ENCODE results near the gene GALNTL6. TPM values are rescaled to one million over a fixed set of nuclear protein-coding genes. Genes with fewer than 3 reads are reported as not detected.
A peak's percentile ranks its signal among the peaks of the same experiment; 100 is the strongest.

The GALNTL6 gene
- total RNA-seq, 1 donor from 2014 or later = 0.13 TPM

DNA sequence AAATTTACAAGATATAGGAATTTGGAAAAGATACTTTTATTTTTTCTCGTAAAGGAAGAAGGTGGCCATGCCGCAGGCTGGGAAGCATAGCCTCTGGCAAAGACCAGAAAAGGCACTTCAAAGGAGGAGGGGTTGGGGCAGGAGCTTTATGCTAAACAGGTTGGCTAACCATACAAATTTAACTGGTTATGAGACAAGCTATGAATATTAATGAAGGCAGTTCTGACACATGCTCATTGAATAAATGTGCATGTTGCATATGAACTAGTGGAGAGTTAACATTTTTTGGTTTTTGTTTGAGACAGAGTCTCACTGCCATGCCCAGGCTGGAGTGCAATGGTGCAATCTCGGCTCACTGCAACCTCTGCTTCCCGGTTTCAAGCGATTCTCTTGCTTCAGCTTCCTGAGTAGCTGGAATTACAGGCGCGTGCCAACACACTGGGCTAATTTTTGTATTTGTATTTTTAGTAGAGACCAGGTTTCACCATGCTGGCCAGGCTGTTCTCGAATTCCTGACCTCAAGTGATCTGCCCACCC, 36.5 kb downstream of the GALNTL6 start:
- Histone ChIP-seq H3K4me3 (ENCODE audit: low read depth, low read length) (no peak overlapping the region), H3K27me3 (ENCODE audit: control insufficient read depth, insufficient read depth, low read length) (no peaks in the 10 kb centered on the region), H3K36me3 (ENCODE audit: control insufficient read depth, insufficient read depth, low read length) (no peaks in the 10 kb centered on the region)
- TF ChIP-seq, protein P1, sequence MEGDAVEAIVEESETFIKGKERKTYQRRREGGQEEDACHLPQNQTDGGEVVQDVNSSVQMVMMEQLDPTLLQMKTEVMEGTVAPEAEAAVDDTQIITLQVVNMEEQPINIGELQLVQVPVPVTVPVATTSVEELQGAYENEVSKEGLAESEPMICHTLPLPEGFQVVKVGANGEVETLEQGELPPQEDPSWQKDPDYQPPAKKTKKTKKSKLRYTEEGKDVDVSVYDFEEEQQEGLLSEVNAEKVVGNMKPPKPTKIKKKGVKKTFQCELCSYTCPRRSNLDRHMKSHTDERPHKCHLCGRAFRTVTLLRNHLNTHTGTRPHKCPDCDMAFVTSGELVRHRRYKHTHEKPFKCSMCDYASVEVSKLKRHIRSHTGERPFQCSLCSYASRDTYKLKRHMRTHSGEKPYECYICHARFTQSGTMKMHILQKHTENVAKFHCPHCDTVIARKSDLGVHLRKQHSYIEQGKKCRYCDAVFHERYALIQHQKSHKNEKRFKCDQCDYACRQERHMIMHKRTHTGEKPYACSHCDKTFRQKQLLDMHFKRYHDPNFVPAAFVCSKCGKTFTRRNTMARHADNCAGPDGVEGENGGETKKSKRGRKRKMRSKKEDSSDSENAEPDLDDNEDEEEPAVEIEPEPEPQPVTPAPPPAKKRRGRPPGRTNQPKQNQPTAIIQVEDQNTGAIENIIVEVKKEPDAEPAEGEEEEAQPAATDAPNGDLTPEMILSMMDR (IDR thresholded peaks at IDR 0.05; ENCODE audit: insufficient read depth, low read length, poor library complexity, severe bottlenecking) = no peak
- no peak for DNase-seq (ENCODE audit: low read depth)

DNA sequence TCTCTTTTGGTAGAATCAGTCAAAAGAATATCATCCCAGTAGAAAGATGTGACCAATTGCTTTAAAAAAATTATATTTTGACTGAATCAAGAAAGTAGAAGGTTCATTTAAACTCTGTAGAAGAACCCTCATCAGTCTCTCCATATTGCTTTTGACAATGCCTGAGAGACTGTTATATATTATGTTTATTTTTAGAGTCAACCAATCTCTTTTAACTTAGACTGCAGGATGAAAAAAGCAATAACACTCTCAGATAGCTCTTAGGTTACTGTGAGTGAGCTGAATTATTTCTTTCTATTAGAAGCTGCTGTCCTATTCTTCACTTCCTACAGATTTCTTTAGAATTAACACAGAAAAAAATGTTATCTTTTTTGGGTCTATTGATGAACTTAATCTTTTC, 38.1 kb downstream of the GALNTL6 start:
- Histone ChIP-seq H3K27me3 (ENCODE audit: control insufficient read depth, insufficient read depth, low read length) (no peaks in the 10 kb centered on the region), H3K4me3 (ENCODE audit: low read depth, low read length) (no peak overlapping the region), H3K36me3 (ENCODE audit: control insufficient read depth, insufficient read depth, low read length) (no peaks in the 10 kb centered on the region)
- DNase-seq (ENCODE audit: low read depth) = no peak
- TF ChIP-seq, protein P1 (IDR thresholded peaks at IDR 0.05; ENCODE audit: insufficient read depth, low read length, poor library complexity, severe bottlenecking) = no peak

DNA sequence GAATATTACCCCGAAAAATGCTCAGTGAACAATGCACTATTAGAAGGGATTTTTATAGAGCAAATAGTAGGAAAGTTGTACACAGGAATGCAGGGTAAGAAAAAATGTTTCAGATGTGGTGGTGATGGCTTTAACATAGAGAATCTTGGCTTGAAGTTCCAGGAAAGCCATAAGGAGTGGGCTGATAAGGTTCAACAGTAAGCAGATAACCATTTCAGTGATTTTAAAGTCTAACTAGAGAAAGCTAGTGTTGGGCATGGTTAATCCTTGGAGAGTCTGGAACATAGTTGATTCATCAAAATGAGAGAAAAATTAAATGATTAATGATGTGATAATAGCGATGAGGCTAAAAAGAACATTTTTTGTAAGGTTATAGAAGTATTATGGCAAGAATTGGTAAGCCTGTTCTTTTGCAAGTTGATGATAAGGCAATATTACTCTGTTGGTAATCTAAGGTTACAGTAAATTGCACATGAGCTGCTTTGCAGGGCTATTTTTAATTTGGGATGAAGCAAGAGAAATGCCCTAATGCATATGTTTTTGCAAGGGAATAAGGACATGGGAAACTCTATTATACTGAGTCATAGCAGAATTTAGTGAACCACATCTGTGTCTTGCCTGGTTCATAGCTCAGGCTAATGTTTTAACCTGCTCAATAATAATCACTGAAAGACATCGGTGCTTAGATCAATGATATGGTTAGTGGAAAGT, 44.3 kb downstream of the GALNTL6 start:
- H3K36me3 ChIP-seq (ENCODE audit: control insufficient read depth, insufficient read depth, low read length) = no peaks in the 10 kb centered on the region
- TF ChIP-seq, protein P1 (IDR thresholded peaks at IDR 0.05; ENCODE audit: insufficient read depth, low read length, poor library complexity, severe bottlenecking) = no peak
- H3K27me3 ChIP-seq (ENCODE audit: control insufficient read depth, insufficient read depth, low read length) = no peaks in the 10 kb centered on the region
- H3K4me3 ChIP-seq (ENCODE audit: low read depth, low read length) = no peak overlapping the region
- peak; percentile 37 for DNase-seq (ENCODE audit: low read depth)

GRCh38 chr4:171875291-171875690, 62.1 kb downstream of the GALNTL6 start:
- no peaks in the 10 kb centered on the region for H3K27me3 ChIP-seq (ENCODE audit: control insufficient read depth, insufficient read depth, low read length)
- H3K36me3 ChIP-seq (ENCODE audit: control insufficient read depth, insufficient read depth, low read length) = no peaks in the 10 kb centered on the region
- TF ChIP-seq, protein P1 (IDR thresholded peaks at IDR 0.05; ENCODE audit: insufficient read depth, low read length, poor library complexity, severe bottlenecking) = no peak
- DNase-seq (ENCODE audit: low read depth) = no peak
- no peak overlapping the region for H3K4me3 ChIP-seq (ENCODE audit: low read depth, low read length)

GRCh38 chr4:171876636-171877035, 63.4 kb downstream of the GALNTL6 start:
- no peaks in the 10 kb centered on the region for H3K27me3 ChIP-seq (ENCODE audit: control insufficient read depth, insufficient read depth, low read length)
- H3K4me3 ChIP-seq (ENCODE audit: low read depth, low read length) = no peak overlapping the region
- DNase-seq (ENCODE audit: low read depth) = no peak
- TF ChIP-seq, protein P1 (IDR thresholded peaks at IDR 0.05; ENCODE audit: insufficient read depth, low read length, poor library complexity, severe bottlenecking) = no peak
- no peaks in the 10 kb centered on the region for H3K36me3 ChIP-seq (ENCODE audit: control insufficient read depth, insufficient read depth, low read length)

GRCh38 chr4:171880136-171880535, 66.9 kb downstream of the GALNTL6 start:
- TF ChIP-seq, protein P1 (IDR thresholded peaks at IDR 0.05; ENCODE audit: insufficient read depth, low read length, poor library complexity, severe bottlenecking) = no peak
- DNase-seq (ENCODE audit: low read depth) = peak; percentile 88
- Histone ChIP-seq H3K27me3 (ENCODE audit: control insufficient read depth, insufficient read depth, low read length) (no peaks in the 10 kb centered on the region), H3K36me3 (ENCODE audit: control insufficient read depth, insufficient read depth, low read length) (no peaks in the 10 kb centered on the region), H3K4me3 (ENCODE audit: low read depth, low read length) (no peak overlapping the region)

Measured in kidney epithelial cell (primary cell).